Upper lobe of left lung (tissue), 6 donors: ENCODE measurements around the gene VWA2. TPM values are rescaled to one million over a fixed set of nuclear protein-coding genes. Genes with fewer than 3 reads are reported as not detected.

ENCODE experiments used
- ATAC-seq, 2 donors: fragments of 200-7000 bp; cut with Tn5 transposase; one replicate each; pipeline ENCODE4 v1.9.1; 2022; ENCODE audit warnings: mild to moderate bottlenecking in 2 of 2, moderate library complexity in 2 of 2; ENCODE audit not compliant: low FRiP score in 2 of 2
- DNase-seq, 2 donors: peaks; one replicate each; pipeline ENCODE4 v3.0.0-alpha.2; 2019 to 2020
- H3K27ac ChIP-seq, 4 donors: fragments of 200-600 bp; sonication (generic); one replicate each; pipeline ENCODE4 v1.5.1; 2016 to 2019
- H3K27me3 ChIP-seq, 4 donors: fragments of 200-600 bp; sonication (generic); one replicate each; pipeline ENCODE4 v1.5.1; 2017 to 2019
- H3K36me3 ChIP-seq, 4 donors: fragments of 200-600 bp; sonication (generic); one replicate each; pipeline ENCODE4 v1.5.1; 2016 to 2019
- H3K4me1 ChIP-seq, 4 donors: fragments of 200-600 bp; sonication (generic); one replicate each; pipeline ENCODE4 v1.5.1; 2018 to 2019
- H3K4me3 ChIP-seq, 4 donors: fragments of 200-600 bp; sonication (generic); one replicate each; pipeline ENCODE4 v1.5.1; 2017 to 2019; ENCODE audit warnings: mild to moderate bottlenecking in 2 of 4, moderate library complexity in 1 of 4
- H3K9me3 ChIP-seq, 4 donors: fragments of 200-600 bp; sonication (generic); one replicate each; pipeline ENCODE4 v1.5.1; 2018 to 2019
- EP300 ChIP-seq, 4 donors: sonication (generic); formaldehyde crosslinking; IDR thresholded peaks; one replicate each; pipeline ENCODE4 v1.5.1; 2017; ENCODE audit warnings: antibody characterized with exemption in 4 of 4, control low read depth in 2 of 4
- POLR2A ChIP-seq, 4 donors: fragments of 450-650 bp; IDR thresholded peaks; one replicate each; pipeline ENCODE4 v1.5.1; 2016 to 2017; ENCODE audit warnings: antibody characterized with exemption in 4 of 4, mild to moderate bottlenecking in 2 of 4
- POLR2AphosphoS5 ChIP-seq, 2 donors: sonication (generic); formaldehyde crosslinking; IDR thresholded peaks; one replicate each; pipeline ENCODE4 v1.5.1; 2017; ENCODE audit warnings: antibody characterized with exemption in 2 of 2
- WGBS, 2 donors: methylation state at CpG; one replicate each; pipeline ENCODE4 v1.1.5; 2017 to 2018; 5-methylcytosine and 5-hydroxymethylcytosine counted together
- total RNA-seq, 6 donors: library from RNA; depleted of rRNA in 4 of 6; stranded (reverse); fragments of >200 nt in 4 of 6; gene quantifications; one replicate each; pipeline versions ENCODE4 v1.1.0 to v1.2.1, GENCODE V29; 2016 to 2021
- TF ChIP-seq, protein P1 (sequence below), 6 experiments: fragments of 450-650 bp in 4 of 6; fragments of 200-600 bp in 2 of 6; sonication (generic) in 2 of 6; IDR thresholded peaks; one replicate each; pipeline ENCODE4 v1.5.1; 2016 to 2019; ENCODE audit warnings: antibody characterized with exemption in 6 of 6
- donor health status: DM: no; HTN: no; CAD: no; lungs with moderate emphysema.
- donor health status: DM: no; HTN: yes; CAD: no; lungs with severe emphysema.

Gene VWA2
- total RNA-seq, 6 donors from 2014 or later = 8.3 to 17.8 (median 12.4) TPM

- DNase-seq = no peak
Measured at GRCh38 chr10:114272696-114273095, 33.6 kb downstream of the VWA2 start.

DNA sequence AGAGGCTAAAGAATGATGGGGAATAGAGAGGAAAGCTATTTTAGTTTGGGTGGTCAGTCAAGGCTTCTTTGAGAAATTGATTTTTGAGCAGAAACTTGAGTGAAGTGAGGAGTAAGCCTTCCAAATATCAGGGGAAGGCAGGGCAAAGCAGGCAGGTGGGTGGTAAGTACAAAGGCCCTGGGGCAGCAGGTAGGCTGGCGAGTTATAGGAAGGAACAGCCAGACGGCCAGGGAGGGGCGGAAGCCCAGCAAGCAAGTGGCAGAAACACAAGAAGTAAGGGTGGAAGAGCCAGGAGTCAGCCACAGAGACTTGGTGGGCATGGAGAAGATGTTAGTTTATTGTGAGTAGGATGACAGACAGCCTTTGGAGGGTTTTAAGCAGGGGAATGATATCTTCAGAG, 34.9 kb downstream of the VWA2 start:
- DNase-seq = no peak
- 81 to 97% methylated on average over 3 of the region's 3 CpGs for WGBS, 2 donors
- no peak for TF ChIP-seq POLR2A (IDR thresholded peaks at IDR 0.05)
- no peak for TF ChIP-seq EP300 (IDR thresholded peaks at IDR 0.05)
- TF ChIP-seq, protein P1, sequence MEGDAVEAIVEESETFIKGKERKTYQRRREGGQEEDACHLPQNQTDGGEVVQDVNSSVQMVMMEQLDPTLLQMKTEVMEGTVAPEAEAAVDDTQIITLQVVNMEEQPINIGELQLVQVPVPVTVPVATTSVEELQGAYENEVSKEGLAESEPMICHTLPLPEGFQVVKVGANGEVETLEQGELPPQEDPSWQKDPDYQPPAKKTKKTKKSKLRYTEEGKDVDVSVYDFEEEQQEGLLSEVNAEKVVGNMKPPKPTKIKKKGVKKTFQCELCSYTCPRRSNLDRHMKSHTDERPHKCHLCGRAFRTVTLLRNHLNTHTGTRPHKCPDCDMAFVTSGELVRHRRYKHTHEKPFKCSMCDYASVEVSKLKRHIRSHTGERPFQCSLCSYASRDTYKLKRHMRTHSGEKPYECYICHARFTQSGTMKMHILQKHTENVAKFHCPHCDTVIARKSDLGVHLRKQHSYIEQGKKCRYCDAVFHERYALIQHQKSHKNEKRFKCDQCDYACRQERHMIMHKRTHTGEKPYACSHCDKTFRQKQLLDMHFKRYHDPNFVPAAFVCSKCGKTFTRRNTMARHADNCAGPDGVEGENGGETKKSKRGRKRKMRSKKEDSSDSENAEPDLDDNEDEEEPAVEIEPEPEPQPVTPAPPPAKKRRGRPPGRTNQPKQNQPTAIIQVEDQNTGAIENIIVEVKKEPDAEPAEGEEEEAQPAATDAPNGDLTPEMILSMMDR (IDR thresholded peaks at IDR 0.05) = no peak
- TF ChIP-seq POLR2AphosphoS5 (IDR thresholded peaks at IDR 0.05) = no peak
- Histone ChIP-seq H3K27me3 (no peaks in the 10 kb centered on the region), H3K4me1 (peaks cover 0 to 7% (median 3%) of the 10 kb centered on the region in 4 donors), H3K36me3 (no peaks in the 10 kb centered on the region), H3K4me3 (no peak overlapping the region), H3K27ac (no peak overlapping the region), H3K9me3 (no peaks in the 10 kb centered on the region)
- no peak for ATAC-seq

More at GRCh38 chr10:114272696-114273095, 33.6 kb downstream of the VWA2 start:
- H3K36me3 ChIP-seq = no peaks in the 10 kb centered on the region
- no peaks in the 10 kb centered on the region for H3K27me3 ChIP-seq
- no peak overlapping the region for H3K4me3 ChIP-seq
- peaks cover 0 to 7% (median 3%) of the 10 kb centered on the region in 4 donors for H3K4me1 ChIP-seq
- H3K9me3 ChIP-seq = no peaks in the 10 kb centered on the region
- no peak for ATAC-seq
- no peak overlapping the region for H3K27ac ChIP-seq
- no peak for TF ChIP-seq EP300 (IDR thresholded peaks at IDR 0.05)
- no peak for TF ChIP-seq POLR2A (IDR thresholded peaks at IDR 0.05)
- TF ChIP-seq, protein P1 (IDR thresholded peaks at IDR 0.05) = no peak
- no peak for TF ChIP-seq POLR2AphosphoS5 (IDR thresholded peaks at IDR 0.05)
- 91 to 100% methylated on average over 6 of the region's 6 CpGs for WGBS, 2 donors

- no peak for ATAC-seq
- H3K4me3 ChIP-seq = no peak overlapping the region
- 92 to 96% methylated on average over 16 of the region's 16 CpGs for WGBS, 2 donors
- peaks cover 0 to 7% (median 3%) of the 10 kb centered on the region in 4 donors for H3K4me1 ChIP-seq
- no peak for TF ChIP-seq EP300 (IDR thresholded peaks at IDR 0.05)
- no peak for TF ChIP-seq POLR2AphosphoS5 (IDR thresholded peaks at IDR 0.05)
- TF ChIP-seq, protein P1 (IDR thresholded peaks at IDR 0.05) = no peak
- TF ChIP-seq POLR2A (IDR thresholded peaks at IDR 0.05) = no peak
- no peak overlapping the region for H3K27ac ChIP-seq
- no peaks in the 10 kb centered on the region for H3K36me3 ChIP-seq
- no peaks in the 10 kb centered on the region for H3K9me3 ChIP-seq
- no peak for DNase-seq
- no peaks in the 10 kb centered on the region for H3K27me3 ChIP-seq
Measured at GRCh38 chr10:114274616-114275453, 35.8 kb downstream of the VWA2 start.

DNA sequence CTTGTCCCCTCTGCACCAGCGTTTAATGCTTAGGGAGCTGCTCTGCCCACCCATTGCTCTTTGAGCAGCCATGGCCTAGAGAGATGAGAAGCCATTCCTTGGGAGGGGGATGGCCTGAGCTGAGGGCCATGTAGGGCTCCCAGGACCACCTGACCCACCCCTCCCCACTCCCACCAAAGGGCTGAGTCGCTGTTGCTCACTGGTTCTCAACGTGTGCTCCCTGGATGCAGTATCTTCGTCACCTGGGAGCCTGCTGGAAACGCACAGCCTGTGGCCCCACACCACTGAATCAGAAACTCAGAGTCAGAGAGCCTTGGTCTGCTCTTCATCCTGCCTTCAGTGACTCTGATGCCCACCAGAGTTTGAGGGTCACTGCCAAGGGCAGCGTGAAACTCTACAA, 37.0 kb downstream of the VWA2 start:
- TF ChIP-seq POLR2A (IDR thresholded peaks at IDR 0.05) (no peak), POLR2AphosphoS5 (IDR thresholded peaks at IDR 0.05) (no peak), EP300 (IDR thresholded peaks at IDR 0.05) (no peak)
- TF ChIP-seq, protein P1 (IDR thresholded peaks at IDR 0.05) = no peak
- no peak overlapping the region for H3K27ac ChIP-seq
- no peaks in the 10 kb centered on the region for H3K27me3 ChIP-seq
- H3K36me3 ChIP-seq = no peaks in the 10 kb centered on the region
- ATAC-seq (no peak), DNase-seq (no peak)
- H3K4me3 ChIP-seq = no peak overlapping the region
- 97 to 98% methylated on average over 3 to 6 of the region's 6 CpGs for WGBS, 2 donors
- H3K4me1 ChIP-seq = peaks cover 0 to 5% (median 2%) of the 10 kb centered on the region in 4 donors
- H3K9me3 ChIP-seq = no peaks in the 10 kb centered on the region
